Subcutaneous abdominal adipose tissue (tissue), 5 donors: ENCODE measurements around the gene BOD1.

ENCODE experiments used
- H3K27ac ChIP-seq: one replicate; pipeline ENCODE4 v1.7.0; 2013; ENCODE audit warnings: low read depth, mild to moderate bottlenecking, inconsistent platforms, low read length, moderate library complexity
- H3K27me3 ChIP-seq, 5 donors: one replicate each; pipeline ENCODE4 v1.7.0; 2013; ENCODE audit warnings: low read length in 5 of 5, inconsistent platforms in 1 of 5; ENCODE audit not compliant: control insufficient read depth in 5 of 5, insufficient read depth in 4 of 5
- H3K36me3 ChIP-seq, 5 donors: one replicate each; pipeline ENCODE4 v1.7.0; 2013; ENCODE audit warnings: low read length in 5 of 5; ENCODE audit not compliant: control insufficient read depth in 5 of 5, insufficient read depth in 5 of 5
- H3K4me1 ChIP-seq, 5 donors: one replicate each; pipeline ENCODE4 v1.7.0; 2013; ENCODE audit warnings: low read length in 5 of 5, mild to moderate bottlenecking in 3 of 5, moderate library complexity in 1 of 5; ENCODE audit not compliant: control insufficient read depth in 5 of 5, insufficient read depth in 5 of 5
- H3K4me3 ChIP-seq, 5 donors: one replicate each; pipeline ENCODE4 v1.7.0; 2013; ENCODE audit warnings: low read length in 5 of 5, low read depth in 1 of 5
- H3K9ac ChIP-seq, 5 donors: one replicate each; pipeline ENCODE4 v1.7.0; 2013; ENCODE audit warnings: low read length in 5 of 5, mild to moderate bottlenecking in 4 of 5, moderate library complexity in 3 of 5
- H3K9me3 ChIP-seq, 5 donors: one replicate each; pipeline ENCODE4 v1.7.0; 2013; ENCODE audit warnings: low read length in 5 of 5; ENCODE audit not compliant: control insufficient read depth in 5 of 5
- donor health status: healthy.
- donor health status: healthy.
- donor health status: healthy.
- donor health status: healthy.
- donor health status: healthy.

The BOD1 gene

DNA sequence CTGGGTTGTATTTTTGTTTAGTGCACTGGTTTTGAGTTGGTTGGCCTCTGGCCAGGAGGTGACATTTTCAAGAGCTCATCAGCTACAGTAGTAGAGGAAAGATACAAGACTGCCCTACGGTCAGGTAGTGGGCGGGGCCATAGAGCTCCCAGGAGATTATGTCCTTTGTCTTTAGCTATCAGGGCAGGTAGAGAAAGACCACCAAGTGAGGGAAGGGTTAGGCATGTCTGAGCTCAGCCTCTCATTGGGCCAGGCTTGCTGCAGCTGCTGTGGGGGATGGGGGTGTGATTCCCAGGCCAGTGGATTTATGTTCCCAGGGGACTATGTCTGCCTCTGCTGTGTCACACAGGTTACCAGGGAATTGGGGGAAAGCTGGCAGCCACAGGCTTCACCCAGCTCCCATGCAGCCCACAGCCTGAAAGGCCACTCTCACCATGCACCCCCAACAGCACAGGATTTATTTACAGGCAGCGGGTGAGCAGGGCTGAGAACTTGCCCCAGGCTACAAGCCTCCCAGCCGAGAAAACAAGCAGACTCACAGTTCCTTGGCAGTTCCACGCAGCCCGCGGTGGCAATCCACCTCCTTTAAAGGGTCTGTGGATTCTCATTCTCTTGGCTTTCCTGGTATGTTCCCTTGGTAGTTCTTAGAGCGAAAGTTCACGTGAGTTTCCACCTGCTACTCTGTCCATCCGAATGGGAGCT lies 37.5 kb upstream of the BOD1 start:
- H3K9me3 ChIP-seq = peaks cover 0 to 8% (median 0%) of the 10 kb centered on the region in 5 donors
- no peak overlapping the region for H3K4me3 ChIP-seq
- no peak overlapping the region for H3K27ac ChIP-seq
- no peak overlapping the region for H3K9ac ChIP-seq
- H3K4me1 ChIP-seq = no peaks in the 10 kb centered on the region
- no peaks in the 10 kb centered on the region for H3K27me3 ChIP-seq
- H3K36me3 ChIP-seq = no peaks in the 10 kb centered on the region

- H3K9ac ChIP-seq = no peak overlapping the region
Observed at GRCh38 chr5:173648308-173648866, 31.9 kb upstream of the BOD1 start.

GRCh38 chr5:173646692-173647091 lies 30.2 kb upstream of the BOD1 start:
- Histone ChIP-seq H3K4me3 (no peak overlapping the region), H3K4me1 (peaks cover 0 to 8% (median 0%) of the 10 kb centered on the region in 5 donors), H3K9ac (no peak overlapping the region), H3K27ac (no peak overlapping the region), H3K9me3 (peaks cover 0 to 4% (median 0%) of the 10 kb centered on the region in 5 donors), H3K36me3 (no peaks in the 10 kb centered on the region), H3K27me3 (no peaks in the 10 kb centered on the region)

More at GRCh38 chr5:173648308-173648866, 31.9 kb upstream of the BOD1 start:
- Histone ChIP-seq H3K27ac (no peak overlapping the region), H3K4me1 (peaks cover 0 to 8% (median 0%) of the 10 kb centered on the region in 5 donors), H3K36me3 (no peaks in the 10 kb centered on the region), H3K4me3 (no peak overlapping the region), H3K27me3 (no peaks in the 10 kb centered on the region), H3K9me3 (peaks cover 0 to 4% (median 0%) of the 10 kb centered on the region in 5 donors)

- Histone ChIP-seq H3K27me3 (no peaks in the 10 kb centered on the region), H3K4me3 (no peak overlapping the region), H3K27ac (no peak overlapping the region), H3K36me3 (no peaks in the 10 kb centered on the region), H3K4me1 (peaks cover 0 to 8% (median 0%) of the 10 kb centered on the region in 5 donors), H3K9me3 (peaks cover 0 to 4% (median 0%) of the 10 kb centered on the region in 5 donors), H3K9ac (no peak overlapping the region)
Observed at GRCh38 chr5:173645890-173646574, 29.6 kb upstream of the BOD1 start.

- Histone ChIP-seq H3K27ac (no peak overlapping the region), H3K4me3 (no peak overlapping the region), H3K27me3 (no peaks in the 10 kb centered on the region), H3K9ac (no peak overlapping the region), H3K4me1 (peaks cover 0 to 8% (median 0%) of the 10 kb centered on the region in 5 donors), H3K36me3 (no peaks in the 10 kb centered on the region), H3K9me3 (no peaks in the 10 kb centered on the region)
Observed at GRCh38 chr5:173645437-173645807, 29.0 kb upstream of the BOD1 start.

GRCh38 chr5:173644673-173645436 lies 28.4 kb upstream of the BOD1 start:
- Histone ChIP-seq H3K4me3 (no peak overlapping the region), H3K36me3 (no peaks in the 10 kb centered on the region), H3K27me3 (no peaks in the 10 kb centered on the region), H3K9ac (no peak overlapping the region), H3K9me3 (no peaks in the 10 kb centered on the region), H3K4me1 (peaks cover 0 to 8% (median 0%) of the 10 kb centered on the region in 5 donors), H3K27ac (no peak overlapping the region)

DNA sequence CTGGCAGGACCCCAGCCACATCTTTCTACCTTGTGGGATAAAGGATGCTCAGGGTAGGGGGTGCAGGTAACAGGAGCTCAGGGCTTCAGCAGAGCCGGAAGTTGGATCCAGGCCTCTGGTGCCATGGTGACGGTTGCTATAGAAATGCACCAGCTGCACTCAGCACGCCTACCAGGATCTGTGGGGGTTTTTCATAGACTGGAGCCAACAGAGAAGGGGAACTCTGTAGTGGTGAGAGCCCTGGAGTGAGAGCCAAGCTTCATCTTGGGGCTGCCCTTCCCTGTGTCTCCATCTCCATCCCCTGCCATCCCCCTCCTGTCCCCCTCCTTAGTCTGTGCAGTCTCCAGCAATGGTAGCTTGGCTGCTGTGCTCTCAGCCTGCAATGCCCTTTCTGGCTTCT lies 27.5 kb upstream of the BOD1 start:
- Histone ChIP-seq H3K9me3 (no peaks in the 10 kb centered on the region), H3K36me3 (no peaks in the 10 kb centered on the region), H3K27me3 (no peaks in the 10 kb centered on the region), H3K27ac (no peak overlapping the region), H3K4me1 (peaks cover 0 to 8% (median 2%) of the 10 kb centered on the region in 5 donors), H3K9ac (no peak overlapping the region), H3K4me3 (no peak overlapping the region)

GRCh38 chr5:173642895-173643481 lies 26.5 kb upstream of the BOD1 start:
- Histone ChIP-seq H3K9me3 (no peaks in the 10 kb centered on the region), H3K36me3 (no peaks in the 10 kb centered on the region), H3K4me1 (peaks cover 0 to 15% (median 12%) of the 10 kb centered on the region in 5 donors), H3K4me3 (no peak overlapping the region), H3K27me3 (no peaks in the 10 kb centered on the region), H3K27ac (no peak overlapping the region), H3K9ac (no peak overlapping the region)

DNA sequence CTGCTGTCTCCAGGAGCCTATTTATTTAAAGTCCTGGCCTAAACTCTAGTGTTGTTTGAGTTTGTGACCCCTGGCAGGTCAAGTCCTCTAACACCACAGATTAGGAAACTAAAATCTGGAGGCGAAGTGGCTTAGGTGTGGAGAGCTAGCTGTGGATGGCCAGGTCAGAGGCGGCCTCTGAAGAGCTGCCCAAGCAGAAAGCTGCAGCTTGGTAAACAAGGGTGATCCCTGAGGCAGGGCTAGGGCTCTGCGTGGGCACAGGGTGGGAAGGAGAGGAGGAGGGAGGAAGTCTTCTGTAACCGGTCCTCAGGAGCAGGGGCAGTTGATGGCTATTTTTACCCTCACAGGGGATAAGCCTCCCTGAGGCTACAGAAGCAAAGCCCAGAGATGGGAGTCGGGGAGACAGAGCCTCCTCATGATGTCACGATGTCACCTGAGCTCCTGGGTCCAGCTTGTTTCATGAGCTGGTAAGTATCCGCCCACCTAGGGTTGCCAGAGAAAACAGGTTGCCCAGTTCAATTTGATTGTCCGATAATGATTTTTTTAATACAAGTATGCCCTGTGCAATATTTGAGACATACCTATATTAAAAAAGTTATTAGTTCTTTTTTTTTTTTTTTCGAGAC lies 25.9 kb upstream of the BOD1 start:
- Histone ChIP-seq H3K27me3 (no peaks in the 10 kb centered on the region), H3K36me3 (no peaks in the 10 kb centered on the region), H3K9ac (no peak overlapping the region), H3K9me3 (no peaks in the 10 kb centered on the region), H3K27ac (no peak overlapping the region), H3K4me1 (peaks cover 0 to 15% (median 12%) of the 10 kb centered on the region in 5 donors), H3K4me3 (no peak overlapping the region)
